GM18951 (cell line): ENCODE measurements around the gene LRRC52.

Experiments
- POLR2A ChIP-seq: IDR thresholded peaks from 4 replicates; pipeline ENCODE4 v1.6.1; 2011; ENCODE audit warnings: mild to moderate bottlenecking; ENCODE audit not compliant: insufficient read length, insufficient read depth; ENCODE audit errors: extremely low read depth
- in situ Hi-C: fragments of 300-500 bp; cut with MboI; formaldehyde crosslinking; loops from one replicate; pipeline ENCODE4 v1.12.0; 2022; ENCODE audit warnings: low sequenced_read_pairs, mixed read lengths, inconsistent platforms; ENCODE audit not compliant: unreplicated experiment

LRRC52 gene

DNA sequence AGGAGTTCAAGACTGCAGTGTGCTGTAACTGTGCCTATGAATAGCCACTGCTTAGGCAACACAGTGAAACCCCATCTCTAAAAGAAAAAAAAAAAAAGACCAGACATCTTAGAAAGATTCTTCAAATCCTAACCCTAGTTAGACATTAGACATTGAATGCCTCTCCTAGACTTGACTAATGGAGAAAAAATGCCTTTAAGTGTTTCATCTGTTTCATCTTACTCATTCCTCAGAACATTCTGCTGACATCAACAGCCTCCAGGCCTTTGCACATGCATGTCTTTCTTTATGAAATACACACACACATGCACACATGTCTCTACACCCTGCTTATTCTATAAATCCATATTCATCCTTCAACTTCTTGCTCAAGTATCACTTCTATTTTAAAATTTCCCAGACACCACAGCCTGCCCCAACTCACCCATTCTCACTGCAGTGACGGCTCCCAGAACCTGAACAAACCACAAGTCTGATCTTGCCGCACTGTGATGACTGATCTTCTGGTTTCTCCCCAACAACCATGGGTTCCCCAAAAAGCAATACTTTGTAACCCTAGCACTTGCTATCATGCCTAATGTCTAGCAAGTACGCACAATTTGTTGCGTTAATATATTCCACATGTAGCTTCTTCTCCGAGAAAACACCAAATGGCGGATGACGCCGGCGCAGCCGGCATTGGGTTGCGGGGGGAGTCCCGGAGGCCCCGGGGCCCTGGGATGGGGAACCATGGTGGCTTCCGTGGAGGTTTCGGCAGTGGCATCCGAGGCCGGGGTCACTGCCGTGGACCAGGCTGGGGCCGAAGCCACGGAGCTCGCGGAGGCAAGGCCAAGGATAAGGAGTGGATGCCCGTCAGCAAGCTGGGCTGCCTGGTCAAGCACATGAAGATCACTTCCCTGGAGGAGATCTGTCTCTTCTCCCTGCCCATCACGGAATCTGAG lies 37.4 kb downstream of the LRRC52 start:
- in situ Hi-C loops: no loop called here
- TF ChIP-seq POLR2A: no peak

DNA sequence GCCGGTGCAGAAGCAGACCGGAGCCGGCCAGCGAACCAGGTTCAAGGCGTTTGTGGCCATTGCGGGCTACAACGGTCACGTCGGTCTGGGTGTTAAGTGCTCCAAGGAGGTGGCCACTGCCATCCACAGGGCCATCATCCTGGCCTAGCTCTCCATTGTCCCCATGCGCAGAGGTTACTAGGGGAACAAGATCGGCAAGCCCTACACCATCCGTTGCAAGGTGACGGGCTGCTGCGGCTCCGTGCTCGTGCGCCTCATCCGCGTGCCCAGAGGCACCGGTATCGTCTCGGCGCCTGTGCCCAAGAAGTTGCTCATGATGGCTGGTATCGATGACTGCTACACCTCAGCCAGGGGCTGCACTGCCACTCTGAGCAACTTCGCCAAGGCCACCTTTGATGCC lies 38.1 kb downstream of the LRRC52 start:
- no peak for TF ChIP-seq POLR2A
- in situ Hi-C loops: no loop called here

DNA sequence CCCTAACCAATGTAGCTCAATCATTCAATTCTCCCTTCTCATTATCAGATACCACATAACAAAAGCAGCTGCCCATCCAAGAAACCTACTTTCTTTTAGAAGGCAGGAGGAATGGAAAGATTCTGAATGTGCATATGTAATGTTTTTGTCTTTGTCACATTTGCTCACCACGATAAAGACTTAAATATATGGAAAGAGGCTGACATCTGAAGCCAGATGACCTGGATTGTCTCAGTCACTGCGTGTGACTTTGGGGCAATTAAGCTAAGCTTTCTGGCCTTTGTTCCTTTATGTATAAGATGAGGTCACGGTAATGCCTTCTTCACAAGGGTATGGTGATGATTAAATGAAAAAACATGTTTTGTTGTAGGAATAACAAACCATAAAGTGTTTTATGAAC lies 42.6 kb downstream of the LRRC52 start:
- in situ Hi-C loops: no loop called here
- TF ChIP-seq POLR2A: no peak

DNA sequence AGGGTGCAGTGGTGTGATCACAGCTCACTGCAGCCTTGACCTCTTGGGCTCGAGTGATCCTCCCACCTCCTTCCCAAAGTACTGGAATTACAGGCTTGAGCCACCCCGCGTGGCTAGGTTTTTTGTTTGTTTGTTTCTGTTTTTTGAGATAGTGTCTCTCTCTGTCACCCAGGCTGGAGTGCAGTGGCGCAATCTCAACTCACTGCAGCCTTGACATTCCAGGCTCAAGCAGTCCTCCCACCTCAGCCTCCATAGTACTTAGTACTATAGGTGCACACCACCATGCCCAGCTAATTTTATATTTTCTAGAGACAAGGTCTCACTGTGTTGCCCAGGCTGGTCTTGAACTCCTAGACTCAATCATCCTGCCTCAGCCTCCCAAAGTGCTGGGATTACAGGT lies 47.6 kb downstream of the LRRC52 start:
- in situ Hi-C loops: loop anchor here (5.0 kb wide), 1 partner anchor 199 kb away; no protein-coding TSS in a partner anchor

DNA sequence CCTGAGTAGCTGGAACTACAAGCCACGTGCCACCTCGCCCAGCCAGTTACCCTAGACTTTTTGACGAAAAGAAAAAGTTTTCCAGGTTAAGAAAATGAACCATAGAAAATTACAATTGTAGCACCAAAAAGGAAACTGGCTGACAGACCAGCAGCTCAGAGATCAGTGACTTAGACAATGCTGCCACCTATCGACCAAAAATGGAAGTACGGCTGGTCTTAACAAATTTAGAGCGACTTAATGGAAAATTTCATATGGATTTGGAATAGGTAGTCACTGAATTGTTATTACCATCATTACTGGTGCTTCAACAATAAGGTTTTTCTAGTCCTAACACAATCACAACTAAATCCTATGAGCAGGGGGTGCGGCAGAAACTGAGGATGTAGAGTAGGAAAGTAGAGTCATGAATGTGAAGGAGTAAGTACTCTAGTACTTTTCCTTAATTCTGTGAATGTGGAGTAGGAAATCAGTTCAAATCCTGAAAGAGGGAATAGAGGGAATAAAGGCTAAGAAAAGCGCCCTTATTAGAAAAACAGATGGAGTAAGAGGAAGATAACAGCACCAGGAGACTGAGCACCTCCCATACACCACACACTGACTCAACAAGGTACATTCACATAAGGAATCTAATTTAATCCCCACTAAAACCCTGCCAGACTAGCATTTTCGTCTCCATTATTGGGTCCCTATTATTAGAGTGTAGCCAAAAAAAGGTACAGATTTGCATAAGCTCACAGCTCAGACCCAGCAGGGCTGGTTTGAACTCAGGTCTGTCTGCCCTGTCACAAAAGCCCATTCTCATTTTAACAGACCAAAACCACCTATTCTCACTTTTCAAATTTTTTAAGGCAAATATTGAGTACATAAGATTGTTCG lies 49.4 kb downstream of the LRRC52 start:
- TF ChIP-seq POLR2A: no peak
- in situ Hi-C loops: loop anchor here (5.0 kb wide), 1 partner anchor 201 kb away; no protein-coding TSS in a partner anchor

DNA sequence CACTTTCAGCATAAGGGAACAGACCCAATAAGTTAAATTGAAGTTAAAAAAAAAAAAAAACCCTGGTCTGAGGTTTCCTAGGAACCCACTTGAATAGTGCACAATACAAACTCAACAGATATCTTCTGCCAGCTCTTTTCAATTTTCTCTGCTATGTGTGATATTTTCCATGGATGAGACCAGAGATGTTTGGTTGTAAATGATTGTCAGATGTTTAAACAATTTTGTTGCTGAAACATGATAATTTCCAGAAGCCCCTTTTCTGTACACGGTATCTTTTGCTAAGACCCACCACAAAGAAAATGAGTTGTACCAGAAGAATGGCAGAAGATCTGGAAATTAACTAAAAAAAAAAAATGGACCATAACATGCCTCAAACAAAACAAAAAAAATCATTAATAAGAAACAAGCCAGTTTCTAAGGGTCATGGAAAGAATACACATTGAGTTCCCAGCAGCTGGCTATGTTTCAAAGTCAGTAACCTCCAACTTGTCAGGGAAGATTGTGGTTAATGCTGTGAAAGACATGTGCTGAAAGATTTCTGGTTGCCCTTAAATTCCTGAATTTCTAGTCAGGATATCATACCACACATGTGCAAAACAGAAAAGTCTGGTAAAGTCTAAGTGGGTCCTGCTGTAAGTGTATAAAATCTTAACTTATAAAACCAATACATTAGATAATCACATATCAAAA lies 51.6 kb downstream of the LRRC52 start:
- in situ Hi-C loops: no loop called here
- TF ChIP-seq POLR2A: no peak

DNA sequence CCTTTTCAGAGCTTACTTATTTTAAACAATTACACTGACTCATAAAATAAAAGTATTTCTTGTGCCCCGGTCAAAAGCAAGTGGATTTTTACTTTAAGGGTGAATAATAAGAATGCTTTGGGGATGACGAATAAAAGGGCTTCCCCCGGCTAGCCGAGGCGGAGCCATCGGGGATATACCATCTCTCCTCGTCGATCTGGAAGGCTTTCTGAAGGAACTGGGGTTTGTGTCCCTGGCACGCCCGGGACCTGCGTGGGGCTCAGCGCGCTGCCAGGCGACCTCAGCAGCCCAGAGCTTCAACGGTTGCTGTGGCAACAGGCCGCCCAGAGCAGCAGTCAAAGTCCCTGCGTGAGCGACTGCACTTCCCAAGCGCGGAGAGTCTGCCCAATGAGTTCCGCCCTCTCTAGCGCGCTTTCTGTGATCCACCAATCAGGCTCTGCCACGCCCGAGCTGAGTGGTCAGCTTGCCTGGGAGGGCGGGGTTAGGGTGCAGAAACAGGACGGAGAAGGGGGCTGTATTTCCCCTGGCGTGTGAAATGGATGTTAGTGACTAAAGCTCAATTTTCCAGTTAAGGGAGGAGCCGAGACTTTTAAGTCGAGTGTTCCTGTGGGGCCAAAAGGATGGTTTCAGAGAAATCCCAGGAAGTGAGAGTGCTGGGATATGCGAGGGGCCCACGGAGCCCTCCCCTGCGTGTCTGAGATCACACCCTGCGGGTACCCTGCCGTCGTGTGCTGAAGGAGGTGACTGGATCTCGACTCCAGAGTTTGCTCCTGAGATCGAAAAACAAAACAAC lies 54.3 kb downstream of the LRRC52 start:
- in situ Hi-C loops: no loop called here
- peak; percentile 54 for TF ChIP-seq POLR2A

DNA sequence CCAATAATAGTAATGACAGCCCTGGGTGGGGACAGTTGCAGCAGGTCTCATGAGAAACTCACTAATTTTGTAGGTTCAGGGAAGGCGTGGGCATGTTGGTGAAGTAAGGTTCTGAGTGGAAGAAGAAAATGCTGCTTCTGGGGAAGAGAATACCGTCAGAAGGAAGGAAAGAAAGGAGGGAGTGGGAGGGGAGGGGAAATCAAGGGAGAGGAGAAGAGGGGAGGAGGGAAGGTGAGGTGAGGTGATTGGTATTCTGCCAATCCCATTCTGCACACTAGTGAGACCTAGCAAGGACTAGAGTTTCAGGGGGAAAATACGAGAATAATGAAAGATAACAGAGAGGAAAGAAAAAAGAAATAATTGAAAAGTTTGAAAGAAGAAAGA lies 54.9 kb downstream of the LRRC52 start:
- no peak for TF ChIP-seq POLR2A
- in situ Hi-C loops: no loop called here

DNA sequence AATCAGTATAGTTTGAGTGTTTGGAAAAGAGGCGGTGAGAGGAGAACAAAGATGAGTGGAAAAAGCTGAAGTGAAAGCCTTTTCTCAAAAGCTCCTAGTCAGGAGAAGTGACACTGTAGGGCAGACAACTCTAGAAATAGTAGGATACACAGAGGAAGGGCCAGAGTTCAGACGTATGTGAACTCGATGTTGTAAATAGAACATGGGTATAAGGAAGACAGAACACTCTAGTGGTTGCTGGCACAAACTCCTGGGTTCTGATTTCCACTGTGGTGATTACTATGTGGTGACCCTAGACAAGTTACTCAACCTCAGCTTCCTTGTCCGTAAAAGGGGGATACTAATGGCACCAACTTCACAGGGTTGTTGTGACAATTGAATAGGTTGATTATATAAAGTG lies 57.0 kb downstream of the LRRC52 start:
- no peak for TF ChIP-seq POLR2A
- in situ Hi-C loops: loop anchor here (10.0 kb wide), 1 partner anchor 304 kb away; no protein-coding TSS in a partner anchor

DNA sequence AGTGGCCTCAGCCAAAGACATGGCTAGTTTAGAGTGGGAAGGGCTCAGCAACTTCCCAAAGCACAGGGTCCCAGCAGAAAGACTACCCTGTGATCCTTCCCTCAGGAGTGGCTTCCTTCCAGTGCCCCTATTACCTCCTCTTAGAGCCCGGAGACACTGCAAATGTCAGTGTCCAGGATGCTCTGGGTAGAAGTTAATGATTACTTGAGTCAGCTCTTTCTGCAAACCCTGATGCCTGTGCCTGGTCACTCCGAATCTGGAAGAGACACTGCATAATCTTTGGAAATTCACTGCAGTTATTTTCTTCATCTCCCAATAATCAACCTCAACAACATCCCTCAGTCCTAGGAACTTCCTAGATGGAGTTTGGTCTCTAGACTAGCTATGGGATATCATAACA lies 60.0 kb downstream of the LRRC52 start:
- no peak for TF ChIP-seq POLR2A
- in situ Hi-C loops: loop anchor here (10.0 kb wide), 1 partner anchor 301 kb away; no protein-coding TSS in a partner anchor

DNA sequence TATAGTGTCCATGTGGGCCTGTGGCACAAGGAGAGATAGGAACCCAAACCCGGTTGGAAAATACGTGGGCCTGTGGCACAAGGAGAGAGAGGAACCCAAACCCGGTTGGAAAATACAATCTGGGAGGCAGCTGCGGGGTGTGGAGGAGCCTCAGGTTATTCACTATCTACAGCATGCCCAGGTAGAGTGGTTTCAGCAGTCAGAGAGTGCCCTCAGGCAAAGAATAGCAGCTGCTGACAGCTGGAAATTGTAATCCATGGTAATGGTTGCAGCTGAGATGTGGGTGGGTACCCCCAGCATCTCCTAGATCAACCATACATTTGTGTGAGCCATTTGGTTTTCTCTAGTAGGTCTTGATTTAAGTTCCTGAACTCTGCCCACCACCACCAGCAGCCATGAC lies 61.4 kb downstream of the LRRC52 start:
- TF ChIP-seq POLR2A: no peak
- in situ Hi-C loops: loop anchor here (10.0 kb wide), 1 partner anchor 300 kb away; no protein-coding TSS in a partner anchor

DNA sequence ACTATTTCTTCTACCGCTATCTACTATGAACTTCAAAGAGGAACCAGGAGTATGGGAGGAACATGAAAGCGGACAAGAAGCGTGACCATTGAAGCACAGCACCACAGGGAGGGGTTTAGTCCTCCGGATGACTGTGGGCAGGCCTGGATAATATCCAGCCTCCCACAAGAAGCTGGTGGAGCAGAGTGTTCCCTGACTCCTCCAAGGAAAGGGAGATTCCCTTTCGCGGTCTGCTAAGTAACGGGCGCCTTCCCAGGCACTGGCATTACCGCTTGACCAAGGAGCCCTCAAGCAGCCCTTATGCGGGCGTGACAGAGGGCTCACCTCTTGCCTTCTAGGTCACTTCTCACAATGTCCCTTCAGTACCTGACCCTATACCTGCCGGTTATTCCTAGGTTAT lies 62.9 kb downstream of the LRRC52 start:
- in situ Hi-C loops: loop anchor here (10.0 kb wide), 1 partner anchor 298 kb away; no protein-coding TSS in a partner anchor
